ENCODE measurements around the gene SOX8. TPM values are rescaled to one million over a fixed set of nuclear protein-coding genes. Genes with fewer than 3 reads are reported as not detected.
"Not testable (repeated sequence)": the region's sequence is repeated elsewhere in the genome, so short reads cannot be mapped to it uniquely, and the experiment has no call there.

SOX8 gene
- total RNA-seq, 4 donors from 2014 or later, result 0.10 to 0.91 (median 0.33) TPM

GRCh38 chr16:952321-952720 lies 29.2 kb upstream of the SOX8 start:
- DNase-seq, result no peak
- in situ Hi-C loops (cut with MboI; ENCODE audit: low sequenced_read_pairs in 4 of 4), result no loop called here
- Histone ChIP-seq H3K27ac (no peak overlapping the region), H3K27me3 (no peaks in the 10 kb centered on the region), H3K9me3 (no peaks in the 10 kb centered on the region), H3K36me3 (peaks cover 0 to 13% of the 10 kb centered on the region in 2 donors), H3K4me3 (no peak overlapping the region), H3K4me1 (no peaks in the 10 kb centered on the region)
- no peak for ATAC-seq
- intact Hi-C loops (cut with DNase I; ENCODE audit: low total_unique reads), result no loop called here
- TF ChIP-seq, protein P1, sequence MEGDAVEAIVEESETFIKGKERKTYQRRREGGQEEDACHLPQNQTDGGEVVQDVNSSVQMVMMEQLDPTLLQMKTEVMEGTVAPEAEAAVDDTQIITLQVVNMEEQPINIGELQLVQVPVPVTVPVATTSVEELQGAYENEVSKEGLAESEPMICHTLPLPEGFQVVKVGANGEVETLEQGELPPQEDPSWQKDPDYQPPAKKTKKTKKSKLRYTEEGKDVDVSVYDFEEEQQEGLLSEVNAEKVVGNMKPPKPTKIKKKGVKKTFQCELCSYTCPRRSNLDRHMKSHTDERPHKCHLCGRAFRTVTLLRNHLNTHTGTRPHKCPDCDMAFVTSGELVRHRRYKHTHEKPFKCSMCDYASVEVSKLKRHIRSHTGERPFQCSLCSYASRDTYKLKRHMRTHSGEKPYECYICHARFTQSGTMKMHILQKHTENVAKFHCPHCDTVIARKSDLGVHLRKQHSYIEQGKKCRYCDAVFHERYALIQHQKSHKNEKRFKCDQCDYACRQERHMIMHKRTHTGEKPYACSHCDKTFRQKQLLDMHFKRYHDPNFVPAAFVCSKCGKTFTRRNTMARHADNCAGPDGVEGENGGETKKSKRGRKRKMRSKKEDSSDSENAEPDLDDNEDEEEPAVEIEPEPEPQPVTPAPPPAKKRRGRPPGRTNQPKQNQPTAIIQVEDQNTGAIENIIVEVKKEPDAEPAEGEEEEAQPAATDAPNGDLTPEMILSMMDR (IDR thresholded peaks at IDR 0.05 in 4 of 5, conservative IDR thresholded peaks at IDR 0.05 in 1 of 5), result no peak
- no peak for TF ChIP-seq POLR2A (IDR thresholded peaks at IDR 0.05)

DNA sequence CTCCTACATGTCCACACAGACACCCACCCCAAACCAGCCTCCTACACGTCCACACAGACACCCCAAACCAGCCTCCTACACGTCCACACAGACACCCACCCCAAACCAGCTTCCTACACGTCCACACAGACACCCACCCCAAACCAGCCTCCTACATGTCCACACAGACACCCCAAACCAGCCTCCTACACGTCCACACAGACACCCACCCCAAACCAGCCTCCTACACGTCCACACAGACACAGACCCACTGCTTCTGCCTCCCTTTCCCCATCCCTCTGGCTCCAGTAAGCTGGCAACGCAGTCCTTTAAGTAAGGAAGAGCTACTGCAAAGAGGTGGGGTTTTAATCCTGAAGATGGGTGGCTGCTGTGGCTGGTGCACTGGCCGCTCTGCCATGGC lies 27.8 kb upstream of the SOX8 start:
- H3K4me1 ChIP-seq; H3K27ac ChIP-seq; H3K9me3 ChIP-seq; intact Hi-C loops (cut with DNase I; ENCODE audit: low total_unique reads); in situ Hi-C loops (cut with MboI; ENCODE audit: low sequenced_read_pairs in 4 of 4); DNase-seq; H3K27me3 ChIP-seq; H3K4me3 ChIP-seq; ATAC-seq: not testable (repeated sequence)
- peaks cover 0 to 13% of the 10 kb centered on the region in 2 donors for H3K36me3 ChIP-seq

DNA sequence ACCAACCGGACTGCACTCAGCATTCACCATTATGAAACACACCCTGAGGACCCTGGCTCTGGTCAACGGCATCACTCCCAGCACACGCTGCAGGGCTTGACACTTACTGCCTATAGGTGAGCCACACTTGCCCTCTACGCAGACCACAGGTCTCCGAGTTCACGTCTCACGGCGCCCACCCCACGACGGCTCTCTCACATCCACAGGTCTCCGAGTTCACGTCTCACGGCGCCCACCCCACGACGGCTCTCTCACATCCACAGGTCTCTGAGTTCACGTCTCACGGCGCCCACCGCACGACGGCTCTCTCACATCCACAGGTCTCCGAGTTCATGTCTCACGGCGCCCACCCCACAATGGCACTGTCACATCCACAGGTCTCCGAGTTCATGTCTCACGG lies 25.8 kb upstream of the SOX8 start:
- H3K4me3 ChIP-seq; intact Hi-C loops (cut with DNase I; ENCODE audit: low total_unique reads); ATAC-seq; in situ Hi-C loops (cut with MboI; ENCODE audit: low sequenced_read_pairs in 4 of 4); H3K9me3 ChIP-seq; H3K4me1 ChIP-seq; DNase-seq; H3K27me3 ChIP-seq; H3K27ac ChIP-seq: not testable (repeated sequence)
- H3K36me3 ChIP-seq, result peaks cover 0 to 13% of the 10 kb centered on the region in 2 donors

DNA sequence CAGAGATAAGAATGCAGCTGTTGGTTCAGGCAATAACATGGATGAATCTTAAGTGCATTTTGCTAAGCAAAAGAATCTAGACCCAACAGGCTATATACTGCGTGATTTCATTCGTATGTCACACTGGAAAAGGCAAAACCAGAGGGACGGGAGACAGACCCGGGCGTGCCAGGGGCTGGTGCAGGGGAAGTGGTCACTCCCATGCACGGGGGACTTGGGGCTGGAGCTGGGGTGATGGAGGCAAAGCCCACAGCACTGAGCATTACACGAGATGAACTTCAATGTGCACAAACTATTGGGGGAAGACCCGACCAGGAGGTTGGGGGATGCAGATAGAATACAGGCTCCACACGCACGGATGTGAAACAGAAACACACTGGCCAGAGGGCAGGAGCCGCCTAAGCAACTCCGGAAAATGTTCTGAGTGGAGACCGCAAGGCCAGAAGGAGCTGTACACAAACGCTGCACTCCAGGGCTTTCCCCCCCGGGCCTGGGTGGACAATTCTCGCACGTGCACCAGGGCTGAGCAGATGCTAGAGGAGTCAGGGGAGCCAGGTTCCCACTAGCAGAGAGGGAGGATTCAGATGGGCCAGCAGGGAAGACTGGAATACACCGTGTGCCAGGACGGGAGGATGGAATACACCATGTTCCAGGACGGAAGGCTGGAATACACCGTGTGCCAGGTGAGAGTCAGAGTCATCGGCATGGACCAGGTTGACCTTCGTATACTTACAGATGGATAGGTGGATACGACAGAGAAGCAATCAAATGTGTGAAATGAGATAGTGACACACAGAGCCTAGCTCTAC lies 22.1 kb upstream of the SOX8 start:
- no peak for ATAC-seq
- intact Hi-C loops (cut with DNase I; ENCODE audit: low total_unique reads) (no loop called here), in situ Hi-C loops (cut with MboI; ENCODE audit: low sequenced_read_pairs in 4 of 4) (no loop called here)
- TF ChIP-seq, protein P1 (IDR thresholded peaks at IDR 0.05 in 4 of 5, conservative IDR thresholded peaks at IDR 0.05 in 1 of 5), result no peak
- TF ChIP-seq POLR2A (IDR thresholded peaks at IDR 0.05), result no peak
- peaks cover 6 to 8% of the 10 kb centered on the region in 2 donors for H3K4me1 ChIP-seq
- H3K27ac ChIP-seq, result no peak overlapping the region
- H3K4me3 ChIP-seq, result no peak overlapping the region
- no peaks in the 10 kb centered on the region for H3K36me3 ChIP-seq
- no peaks in the 10 kb centered on the region for H3K9me3 ChIP-seq
- H3K27me3 ChIP-seq, result no peaks in the 10 kb centered on the region
- DNase-seq, result no peak

GRCh38 chr16:962366-962765 lies 19.2 kb upstream of the SOX8 start:
- DNase-seq, result no peak
- Histone ChIP-seq H3K4me1 (peaks cover 10 to 12% of the 10 kb centered on the region in 2 donors), H3K9me3 (no peaks in the 10 kb centered on the region), H3K27ac (no peak overlapping the region), H3K27me3 (no peaks in the 10 kb centered on the region), H3K36me3 (no peaks in the 10 kb centered on the region), H3K4me3 (no peak overlapping the region)
- in situ Hi-C loops (cut with MboI; ENCODE audit: low sequenced_read_pairs in 4 of 4) (no loop called here), intact Hi-C loops (cut with DNase I; ENCODE audit: low total_unique reads) (no loop called here)
- no peak for TF ChIP-seq POLR2A (IDR thresholded peaks at IDR 0.05)
- TF ChIP-seq, protein P1 (IDR thresholded peaks at IDR 0.05 in 4 of 5, conservative IDR thresholded peaks at IDR 0.05 in 1 of 5), result no peak
- ATAC-seq, result no peak

Data from gastrocnemius medialis (tissue), 4 donors.